ENCODE measurements around the gene SLC24A4. TPM values are rescaled to one million over a fixed set of nuclear protein-coding genes. Genes with fewer than 3 reads are reported as not detected.

The SLC24A4 gene
- total RNA-seq, 1 experiment from 2014 or later = not detected

GRCh38 chr14:92497391-92497790 lies 174.4 kb downstream of the SLC24A4 start:
- H3K9me2 ChIP-seq (replicated peaks; ENCODE audit: low read length) = no peaks in the 10 kb centered on the region
- BruUV-seq (replicated peaks) = no TSS peak
- H3K9ac ChIP-seq (ENCODE audit: low read length) = no peak overlapping the region
- TF ChIP-seq EZH2phosphoT487 (IDR thresholded peaks at IDR 0.05; ENCODE audit: borderline replicate concordance, low read length) (no peak), CTCF (conservative IDR thresholded peaks at IDR 0.05; ENCODE audit: low read depth, low read length) (no peak), EZH2 (IDR thresholded peaks at IDR 0.05; ENCODE audit: low read length, unreplicated experiment) (no peak)
- ATAC-seq = no peak
- no peak overlapping the region for H3K4me2 ChIP-seq (ENCODE audit: low read length)
- no peaks in the 10 kb centered on the region for H3K9me3 ChIP-seq (ENCODE audit: low read length)
- no peaks in the 10 kb centered on the region for H3K36me3 ChIP-seq (ENCODE audit: low read depth, low read length)
- no peak for DNase-seq
- H3K27me3 ChIP-seq (ENCODE audit: low read length) = no peaks in the 10 kb centered on the region
- no peak overlapping the region for H3K4me3 ChIP-seq (ENCODE audit: low read length)
- no peaks in the 10 kb centered on the region for H4K20me1 ChIP-seq (ENCODE audit: low read length)
- H3F3A ChIP-seq (ENCODE audit: low read length, unreplicated experiment) = no peaks in the 10 kb centered on the region
- intact Hi-C loops (cut with micrococcal nuclease) = no loop called here
- no peak overlapping the region for H2AFZ ChIP-seq (ENCODE audit: low read length)
- H3K79me2 ChIP-seq (ENCODE audit: low read length) = no peaks in the 10 kb centered on the region
- ChIA-PET CTCF (no interaction called here), POLR2A (ENCODE audit: unreplicated experiment) (no interaction called here)
- no peak overlapping the region for H3K27ac ChIP-seq (ENCODE audit: low read length)
- peaks cover 11% of the 10 kb centered on the region for H3K4me1 ChIP-seq (ENCODE audit: insufficient read depth, low read length)

- CTCF ChIA-PET = no interaction called here
- no peak for TF ChIP-seq CTCF (conservative IDR thresholded peaks at IDR 0.05; ENCODE audit: low read depth, low read length)
- TF ChIP-seq EZH2 (IDR thresholded peaks at IDR 0.05; ENCODE audit: low read length, unreplicated experiment) = no peak
- no peak for TF ChIP-seq EZH2phosphoT487 (IDR thresholded peaks at IDR 0.05; ENCODE audit: borderline replicate concordance, low read length)
These were observed 176.3 kb downstream of the SLC24A4 start for GRCh38 chr14:92499234-92499633.

GRCh38 chr14:92500491-92500941 lies 177.6 kb downstream of the SLC24A4 start:
- H2AFZ ChIP-seq (ENCODE audit: low read length) = no peak overlapping the region
- no peak for ATAC-seq

More at GRCh38 chr14:92499234-92499633, 176.3 kb downstream of the SLC24A4 start:
- no peak overlapping the region for H3K27ac ChIP-seq (ENCODE audit: low read length)
- no peaks in the 10 kb centered on the region for H3K9me3 ChIP-seq (ENCODE audit: low read length)
- no peak overlapping the region for H2AFZ ChIP-seq (ENCODE audit: low read length)
- POLR2A ChIA-PET (ENCODE audit: unreplicated experiment) = no interaction called here
- no peaks in the 10 kb centered on the region for H3K79me2 ChIP-seq (ENCODE audit: low read length)
- H3K9me2 ChIP-seq (replicated peaks; ENCODE audit: low read length) = no peaks in the 10 kb centered on the region
- H3K4me3 ChIP-seq (ENCODE audit: low read length) = no peak overlapping the region
- peaks cover 4% of the 10 kb centered on the region for H3F3A ChIP-seq (ENCODE audit: low read length, unreplicated experiment)
- no peak for DNase-seq
- H3K9ac ChIP-seq (ENCODE audit: low read length) = no peak overlapping the region
- H3K4me2 ChIP-seq (ENCODE audit: low read length) = no peak overlapping the region
- no peaks in the 10 kb centered on the region for H4K20me1 ChIP-seq (ENCODE audit: low read length)
- H3K4me1 ChIP-seq (ENCODE audit: insufficient read depth, low read length) = peaks cover 29% of the 10 kb centered on the region
- no peaks in the 10 kb centered on the region for H3K36me3 ChIP-seq (ENCODE audit: low read depth, low read length)
- H3K27me3 ChIP-seq (ENCODE audit: low read length) = no peaks in the 10 kb centered on the region
- intact Hi-C loops (cut with micrococcal nuclease) = no loop called here
- no TSS peak for BruUV-seq (replicated peaks)
- ATAC-seq = no peak

More at GRCh38 chr14:92500491-92500941, 177.6 kb downstream of the SLC24A4 start:
- DNase-seq = no peak
- intact Hi-C loops (cut with micrococcal nuclease) = loop anchor here (5.0 kb wide), 2 partner anchors 42 to 107 kb away; no protein-coding TSS in a partner anchor
- no TSS peak for BruUV-seq (replicated peaks)
- ChIA-PET POLR2A (ENCODE audit: unreplicated experiment) (no interaction called here), CTCF (no interaction called here)
- no peak overlapping the region for H3K27ac ChIP-seq (ENCODE audit: low read length)
- no peak for TF ChIP-seq EZH2phosphoT487 (IDR thresholded peaks at IDR 0.05; ENCODE audit: borderline replicate concordance, low read length)
- TF ChIP-seq EZH2 (IDR thresholded peaks at IDR 0.05; ENCODE audit: low read length, unreplicated experiment) = no peak
- TF ChIP-seq CTCF (conservative IDR thresholded peaks at IDR 0.05; ENCODE audit: low read depth, low read length) = no peak
- H3K4me3 ChIP-seq (ENCODE audit: low read length) = no peak overlapping the region
- no peaks in the 10 kb centered on the region for H3K9me3 ChIP-seq (ENCODE audit: low read length)
- H3K27me3 ChIP-seq (ENCODE audit: low read length) = no peaks in the 10 kb centered on the region
- H3K9ac ChIP-seq (ENCODE audit: low read length) = no peak overlapping the region
- H3K4me2 ChIP-seq (ENCODE audit: low read length) = no peak overlapping the region
- no peaks in the 10 kb centered on the region for H3K36me3 ChIP-seq (ENCODE audit: low read depth, low read length)
- H3F3A ChIP-seq (ENCODE audit: low read length, unreplicated experiment) = peaks cover 4% of the 10 kb centered on the region
- H3K4me1 ChIP-seq (ENCODE audit: insufficient read depth, low read length) = peaks cover 41% of the 10 kb centered on the region
- no peaks in the 10 kb centered on the region for H3K79me2 ChIP-seq (ENCODE audit: low read length)
- H4K20me1 ChIP-seq (ENCODE audit: low read length) = no peaks in the 10 kb centered on the region
- no peaks in the 10 kb centered on the region for H3K9me2 ChIP-seq (replicated peaks; ENCODE audit: low read length)
